Measurements from ENCODE around the gene MPPED1.

Gene MPPED1

GRCh38 chr22:43411869-43412807 is at the start of gene MPPED1:
TSS of gene MPPED1 (plus strand) at chr22:43412014. CDS start at chr22:43424986, 12,972 bp downstream.
- no peak for DNase-seq (ENCODE audit: extremely low read depth in 1 of 2, low read depth in 1 of 2)

GRCh38 chr22:43363315-43364168 is 48.3 kb upstream of the MPPED1 start:
- DNase-seq (ENCODE audit: extremely low read depth in 1 of 2, low read depth in 1 of 2) = no peak

DNA sequence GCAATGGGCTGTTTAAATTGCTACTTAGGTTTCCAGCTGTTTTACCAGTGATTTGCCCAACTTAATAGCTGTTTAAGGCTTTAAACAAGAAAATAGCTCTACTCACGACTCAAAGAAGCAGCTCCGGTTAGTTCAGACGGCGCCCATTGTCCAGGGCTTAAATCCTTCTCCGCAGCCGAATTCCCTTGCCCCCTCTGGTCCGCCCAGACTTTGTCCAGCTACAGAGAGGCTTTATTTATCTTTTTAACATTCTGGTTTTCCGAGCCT is 47.7 kb upstream of the MPPED1 start:
- no peak for DNase-seq (ENCODE audit: extremely low read depth in 1 of 2, low read depth in 1 of 2)

GRCh38 chr22:43365715-43366440 is 45.9 kb upstream of the MPPED1 start:
- no peak for DNase-seq (ENCODE audit: extremely low read depth in 1 of 2, low read depth in 1 of 2)

DNA sequence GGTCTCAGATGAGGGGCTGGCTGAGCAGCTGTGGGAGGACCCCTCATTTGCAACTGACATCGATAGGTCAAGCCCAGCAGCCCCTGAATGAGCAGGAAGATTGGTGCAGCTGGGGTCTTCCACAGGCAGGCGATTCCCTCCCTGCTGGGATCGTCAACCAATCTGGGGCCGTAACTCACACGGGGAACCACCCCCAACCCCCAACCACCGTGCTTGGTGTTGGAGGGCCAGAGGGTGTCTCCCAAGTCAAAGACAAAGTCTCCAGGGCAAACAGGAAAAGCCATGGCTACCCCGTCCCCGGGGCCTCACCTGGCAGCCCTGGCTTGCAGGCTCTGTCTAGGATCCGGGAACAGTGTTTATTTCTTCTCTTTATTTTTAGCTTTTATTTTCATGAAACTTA is 41.8 kb upstream of the MPPED1 start:
- DNase-seq (ENCODE audit: extremely low read depth in 1 of 2, low read depth in 1 of 2) = no peak

GRCh38 chr22:43375951-43376455 is 35.8 kb upstream of the MPPED1 start:
- DNase-seq (ENCODE audit: extremely low read depth in 1 of 2, low read depth in 1 of 2) = no peak

GRCh38 chr22:43376765-43377547 is 34.9 kb upstream of the MPPED1 start:
- DNase-seq (ENCODE audit: extremely low read depth in 1 of 2, low read depth in 1 of 2) = peak; percentile 25 to 40

DNA sequence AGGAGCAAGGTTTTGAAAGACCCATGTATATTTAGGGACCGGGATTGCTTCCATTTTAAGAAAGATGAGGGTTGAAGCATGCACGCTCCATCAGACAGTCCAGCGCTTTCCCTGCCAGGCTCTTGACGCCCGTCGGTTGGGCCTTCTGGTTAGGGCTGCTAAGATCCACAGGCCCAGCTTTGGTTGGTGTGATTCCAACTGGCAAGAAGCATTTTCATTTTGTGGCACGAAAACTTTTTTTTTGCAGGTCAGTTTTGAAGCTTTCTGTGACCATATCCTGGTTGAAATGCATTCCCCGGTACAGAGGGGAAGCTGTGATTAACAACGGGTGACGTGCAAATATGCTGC is 34.3 kb upstream of the MPPED1 start:
- DNase-seq (ENCODE audit: extremely low read depth in 1 of 2, low read depth in 1 of 2) = no peak

DNA sequence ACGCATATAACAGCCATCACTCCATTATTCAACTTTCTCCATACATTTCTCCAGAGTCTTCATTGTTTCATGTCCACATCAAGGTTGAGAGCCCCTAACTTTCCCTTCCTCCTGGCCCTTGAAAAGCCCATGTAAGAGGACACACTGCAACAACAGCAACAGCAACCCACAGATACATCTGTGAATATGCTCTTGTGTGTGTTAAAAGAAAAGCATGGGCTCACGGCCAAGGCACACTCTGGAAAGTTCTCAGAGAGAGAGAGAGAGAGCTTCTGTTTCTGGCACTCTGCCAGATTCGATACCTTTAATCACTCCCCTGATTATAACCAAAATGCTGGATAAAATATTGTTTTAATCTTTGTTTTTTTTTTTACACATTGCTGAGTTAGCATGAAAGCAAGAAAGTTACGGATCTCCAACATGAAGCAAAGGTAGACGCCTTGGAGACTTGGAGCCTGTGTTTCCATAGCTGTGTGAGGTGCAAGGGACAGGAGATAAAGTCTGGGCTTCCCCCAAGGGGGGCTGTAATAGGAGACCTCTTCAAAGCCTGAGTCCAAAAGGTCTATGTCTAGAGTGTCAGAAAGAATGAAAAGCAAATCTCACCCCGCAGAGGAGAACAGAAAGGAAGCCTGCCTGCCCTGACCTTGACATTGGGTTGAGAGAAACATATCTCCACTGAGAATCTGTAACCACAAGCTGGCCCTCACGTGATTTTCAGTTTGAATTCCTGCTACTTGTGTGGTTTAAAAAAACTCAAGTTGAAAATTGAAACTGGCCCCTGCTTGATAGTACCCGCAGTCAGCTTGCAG is 33.7 kb upstream of the MPPED1 start:
- DNase-seq (ENCODE audit: extremely low read depth in 1 of 2, low read depth in 1 of 2) = no peak

DNA sequence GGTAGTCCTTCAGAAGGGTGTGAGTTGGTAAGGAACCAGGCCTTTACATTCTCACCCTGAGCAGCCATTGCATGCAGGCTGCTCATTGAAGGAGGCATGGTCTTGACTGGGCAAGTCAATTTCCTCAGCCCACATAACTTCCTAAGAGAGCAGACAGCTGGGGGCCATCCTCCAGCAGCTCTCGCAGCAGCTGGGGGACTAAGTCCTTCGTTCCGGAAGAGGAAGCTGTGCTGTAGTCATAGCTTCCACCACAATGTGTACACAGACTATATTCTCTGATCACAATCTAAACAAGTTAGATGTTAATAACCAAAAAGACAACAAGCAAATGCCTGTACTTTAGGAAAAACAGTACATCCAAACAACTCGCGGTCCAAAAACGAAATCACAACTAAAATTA is 30.1 kb upstream of the MPPED1 start:
- no peak for DNase-seq (ENCODE audit: extremely low read depth in 1 of 2, low read depth in 1 of 2)

DNA sequence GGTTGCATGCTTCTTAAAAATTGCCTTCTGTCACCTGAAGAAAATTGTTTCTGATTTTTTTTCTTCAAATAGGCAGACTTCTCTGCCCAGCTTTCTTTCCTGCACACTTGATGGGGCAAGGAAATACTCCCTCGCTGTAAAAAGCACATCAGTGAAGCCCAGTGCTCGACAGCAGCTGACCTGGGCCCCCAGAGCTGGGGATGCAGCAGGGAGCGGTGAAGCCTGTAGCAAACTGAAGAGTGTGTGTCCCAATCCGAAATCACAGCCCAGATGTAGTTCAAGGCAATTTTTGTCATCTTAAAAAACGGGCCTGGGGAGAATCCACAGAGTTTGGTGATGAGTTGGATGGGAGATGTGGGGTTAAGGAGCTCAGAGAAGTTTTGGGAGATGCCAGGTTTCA is 27.0 kb upstream of the MPPED1 start:
- no peak for DNase-seq (ENCODE audit: extremely low read depth in 1 of 2, low read depth in 1 of 2)

- peak; percentile 38 to 56 for DNase-seq (ENCODE audit: extremely low read depth in 1 of 2, low read depth in 1 of 2)
These were observed 25.8 kb upstream of the MPPED1 start for GRCh38 chr22:43385770-43386641.

GRCh38 chr22:43387815-43388214 is 24.0 kb upstream of the MPPED1 start:
- DNase-seq (ENCODE audit: extremely low read depth in 1 of 2, low read depth in 1 of 2) = no peak

DNA sequence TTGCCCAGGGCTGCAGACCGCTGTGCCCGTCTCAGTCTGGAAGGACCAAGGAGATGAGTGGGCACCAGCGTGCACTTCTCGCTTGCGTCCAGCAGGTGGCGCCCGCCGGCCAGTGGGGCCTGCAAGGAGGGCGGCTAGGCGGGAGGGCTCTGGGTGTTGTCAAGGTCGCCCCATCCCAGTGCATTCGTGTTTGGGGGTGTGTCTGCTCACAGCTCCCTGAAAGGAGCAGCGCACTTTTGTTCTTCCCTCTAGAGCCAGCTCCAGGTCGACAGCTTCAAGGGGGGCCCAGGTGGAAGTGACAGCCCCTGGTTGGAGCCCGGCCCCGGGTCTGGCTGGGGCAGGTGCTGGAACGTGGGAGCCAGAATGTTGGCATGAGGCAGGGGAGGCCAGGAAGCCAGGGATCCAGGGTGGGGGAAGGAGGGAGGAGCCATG is 23.4 kb upstream of the MPPED1 start:
- DNase-seq (ENCODE audit: extremely low read depth in 1 of 2, low read depth in 1 of 2) = peak; percentile 58 to 59

DNA sequence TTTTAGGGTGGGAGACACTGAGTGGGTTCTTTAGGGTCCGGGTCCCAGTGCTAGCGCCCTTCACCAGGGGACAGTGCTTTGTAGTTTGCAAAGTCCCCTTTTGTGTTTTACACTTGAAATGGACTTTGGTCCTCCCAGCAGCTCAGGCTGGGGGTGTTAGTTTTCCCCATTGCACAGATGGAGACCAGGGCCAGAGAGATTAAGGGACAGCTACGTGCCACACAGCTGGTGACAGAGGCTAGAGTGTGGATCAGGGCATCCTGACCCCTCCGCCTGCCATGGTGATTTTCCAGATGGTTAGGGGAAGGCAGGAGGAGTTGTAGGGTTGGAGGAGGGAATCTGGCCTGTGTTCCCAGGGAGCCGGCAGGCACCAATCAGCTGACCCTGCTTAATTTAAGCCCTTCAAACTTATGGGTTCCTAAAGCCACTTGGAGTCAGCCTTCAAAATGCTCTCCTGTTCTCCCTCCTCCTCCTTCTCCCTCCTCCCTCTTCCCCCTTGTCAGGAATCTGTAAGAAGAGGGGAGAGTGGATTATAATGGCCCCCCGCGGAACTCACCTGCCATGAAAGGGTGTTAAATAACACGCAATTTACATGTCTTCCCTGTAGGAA is 22.5 kb upstream of the MPPED1 start:
- no peak for DNase-seq (ENCODE audit: extremely low read depth in 1 of 2, low read depth in 1 of 2)

DNA sequence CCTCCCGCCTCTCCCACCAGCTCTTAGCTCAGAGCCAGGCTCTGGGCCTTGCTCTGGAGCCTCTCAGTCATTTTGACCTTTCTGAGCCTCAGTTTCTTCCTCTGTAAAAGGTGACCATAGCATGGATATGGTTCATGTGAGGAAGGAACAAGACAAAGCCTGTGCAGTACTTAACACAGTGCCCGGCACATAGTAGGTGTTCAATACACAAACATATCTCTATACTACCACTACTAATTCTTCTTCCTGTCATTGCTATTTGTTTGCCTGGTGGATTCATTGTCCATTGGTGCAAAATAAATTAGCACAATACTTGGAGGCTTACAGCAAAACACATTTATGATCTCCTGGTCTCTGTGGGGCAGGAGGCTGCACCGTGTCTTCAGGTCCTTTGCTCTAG is 21.6 kb upstream of the MPPED1 start:
- DNase-seq (ENCODE audit: extremely low read depth in 1 of 2, low read depth in 1 of 2) = no peak

DNA sequence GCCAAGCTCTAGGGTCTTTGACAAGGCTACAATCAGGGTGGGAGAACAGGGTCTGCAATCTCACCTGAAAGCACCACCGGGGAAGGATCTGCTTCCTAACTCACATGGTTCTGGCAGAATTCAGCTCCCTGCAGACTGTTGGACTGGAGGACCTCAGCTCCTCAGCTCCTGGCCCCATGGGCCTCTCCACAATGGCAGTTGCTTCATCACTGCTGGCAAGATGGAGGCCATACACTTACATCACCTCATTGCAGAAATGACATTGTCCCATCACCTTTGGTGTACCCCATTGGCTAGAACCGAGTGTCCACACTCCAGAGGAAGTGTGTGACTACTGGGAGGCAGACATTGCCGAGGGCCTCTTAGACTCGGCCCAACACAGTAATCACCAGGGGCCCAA is 20.9 kb upstream of the MPPED1 start:
- no peak for DNase-seq (ENCODE audit: extremely low read depth in 1 of 2, low read depth in 1 of 2)

GRCh38 chr22:43391306-43391705 is 20.5 kb upstream of the MPPED1 start:
- DNase-seq (ENCODE audit: extremely low read depth in 1 of 2, low read depth in 1 of 2) = no peak
